Thyroid gland (tissue), 4 donors: ENCODE data around the gene ETV5.

Experiments used
- POLR2A ChIP-seq, 2 donors: fragments of 450-650 bp; IDR thresholded peaks; one replicate each; pipeline ENCODE4 v1.6.1; 2017; ENCODE audit warnings: antibody characterized with exemption in 2 of 2, mild to moderate bottlenecking in 2 of 2, moderate library complexity in 1 of 2
- TF ChIP-seq, protein P1 (sequence below), 6 experiments: fragments of 200-600 bp in 3 of 6; fragments of 450-650 bp in 3 of 6; sonication (generic) in 3 of 6; IDR thresholded peaks; one replicate each; pipeline ENCODE4 v1.5.1; 2016 to 2019; ENCODE audit warnings: antibody characterized with exemption in 6 of 6, mild to moderate bottlenecking in 2 of 6, inconsistent platforms in 1 of 6, moderate library complexity in 1 of 6

DNA sequence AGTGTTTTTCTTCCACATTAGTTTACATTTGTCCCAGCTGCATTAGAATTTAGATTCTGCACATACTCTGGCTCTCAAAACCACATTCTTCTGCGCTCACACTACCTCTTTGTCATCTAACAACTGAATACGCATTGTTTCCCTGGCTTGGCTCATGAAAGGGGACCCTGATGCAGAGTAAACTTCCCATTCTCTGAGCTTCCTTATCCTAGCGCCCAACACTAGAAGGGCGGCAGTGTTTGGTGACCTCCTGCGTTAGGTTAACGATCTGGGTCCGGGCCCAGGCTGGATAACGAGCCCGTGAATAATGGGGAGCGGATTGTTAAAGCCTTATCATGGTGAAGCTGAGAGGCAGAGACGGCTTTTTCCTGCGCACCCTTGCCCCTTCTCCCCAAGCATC lies 63.9 kb downstream of the ETV5 start:
- TF ChIP-seq, protein P1, sequence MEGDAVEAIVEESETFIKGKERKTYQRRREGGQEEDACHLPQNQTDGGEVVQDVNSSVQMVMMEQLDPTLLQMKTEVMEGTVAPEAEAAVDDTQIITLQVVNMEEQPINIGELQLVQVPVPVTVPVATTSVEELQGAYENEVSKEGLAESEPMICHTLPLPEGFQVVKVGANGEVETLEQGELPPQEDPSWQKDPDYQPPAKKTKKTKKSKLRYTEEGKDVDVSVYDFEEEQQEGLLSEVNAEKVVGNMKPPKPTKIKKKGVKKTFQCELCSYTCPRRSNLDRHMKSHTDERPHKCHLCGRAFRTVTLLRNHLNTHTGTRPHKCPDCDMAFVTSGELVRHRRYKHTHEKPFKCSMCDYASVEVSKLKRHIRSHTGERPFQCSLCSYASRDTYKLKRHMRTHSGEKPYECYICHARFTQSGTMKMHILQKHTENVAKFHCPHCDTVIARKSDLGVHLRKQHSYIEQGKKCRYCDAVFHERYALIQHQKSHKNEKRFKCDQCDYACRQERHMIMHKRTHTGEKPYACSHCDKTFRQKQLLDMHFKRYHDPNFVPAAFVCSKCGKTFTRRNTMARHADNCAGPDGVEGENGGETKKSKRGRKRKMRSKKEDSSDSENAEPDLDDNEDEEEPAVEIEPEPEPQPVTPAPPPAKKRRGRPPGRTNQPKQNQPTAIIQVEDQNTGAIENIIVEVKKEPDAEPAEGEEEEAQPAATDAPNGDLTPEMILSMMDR (IDR thresholded peaks at IDR 0.05), result no peak
- TF ChIP-seq POLR2A (IDR thresholded peaks at IDR 0.05), result no peak
